Activated CD8-positive, alpha-beta memory T cell treated with anti-CD3 and anti-CD28 coated beads, Interleukin-2, amount 50 U/mL, for 1 hour (primary cell): ENCODE results near the gene SORCS3.

Experiments
- DNase-seq: peaks from one replicate; pipeline ENCODE4 v3.0.0-alpha.2; 2020; ENCODE audit errors: extremely low read depth

SORCS3 gene

GRCh38 chr10:104646146-104646545 is 5.1 kb downstream of the SORCS3 start:
- DNase-seq, result no peak

- DNase-seq, result no peak
These were observed 7.3 kb downstream of the SORCS3 start for GRCh38 chr10:104648421-104648820.

- DNase-seq, result no peak
These were observed 9.0 kb downstream of the SORCS3 start for GRCh38 chr10:104650072-104650471.

GRCh38 chr10:104650635-104651331 is 9.7 kb downstream of the SORCS3 start:
- no peak for DNase-seq

GRCh38 chr10:104657036-104657435 is 15.9 kb downstream of the SORCS3 start:
- no peak for DNase-seq

- no peak for DNase-seq
These were observed 16.4 kb downstream of the SORCS3 start for GRCh38 chr10:104657457-104657856.

- DNase-seq, result no peak
These were observed 17.0 kb downstream of the SORCS3 start for GRCh38 chr10:104658067-104658466.

GRCh38 chr10:104659809-104660208 is 18.7 kb downstream of the SORCS3 start:
- no peak for DNase-seq

- DNase-seq, result no peak
These were observed 22.0 kb downstream of the SORCS3 start for GRCh38 chr10:104663076-104663475.

GRCh38 chr10:104663563-104663962 is 22.5 kb downstream of the SORCS3 start:
- DNase-seq, result no peak

- no peak for DNase-seq
These were observed 23.1 kb downstream of the SORCS3 start for GRCh38 chr10:104664205-104664604.

GRCh38 chr10:104665174-104665573 is 24.1 kb downstream of the SORCS3 start:
- no peak for DNase-seq

- no peak for DNase-seq
These were observed 25.0 kb downstream of the SORCS3 start for GRCh38 chr10:104666106-104666505.

GRCh38 chr10:104676874-104677273 is 35.8 kb downstream of the SORCS3 start:
- no peak for DNase-seq

GRCh38 chr10:104678658-104679057 is 37.6 kb downstream of the SORCS3 start:
- no peak for DNase-seq

- no peak for DNase-seq
These were observed 39.6 kb downstream of the SORCS3 start for GRCh38 chr10:104680467-104681401.

- no peak for DNase-seq
These were observed 40.4 kb downstream of the SORCS3 start for GRCh38 chr10:104681485-104681884.

GRCh38 chr10:104683567-104683966 is 42.5 kb downstream of the SORCS3 start:
- no peak for DNase-seq

GRCh38 chr10:104686829-104687228 is 45.7 kb downstream of the SORCS3 start:
- no peak for DNase-seq

GRCh38 chr10:104688251-104689042 is 47.4 kb downstream of the SORCS3 start:
- no peak for DNase-seq

- no peak for DNase-seq
These were observed 48.0 kb downstream of the SORCS3 start for GRCh38 chr10:104689105-104689504.

GRCh38 chr10:104689547-104689946 is 48.5 kb downstream of the SORCS3 start:
- DNase-seq, result no peak
